ENCODE measurements around the gene ERVH48-1. TPM values are rescaled to one million over a fixed set of nuclear protein-coding genes. Genes with fewer than 3 reads are reported as not detected.
A peak's percentile ranks its signal among the peaks of the same experiment; 100 is the strongest.
"Not testable (repeated sequence)": the region's sequence is repeated elsewhere in the genome, so short reads cannot be mapped to it uniquely, and the experiment has no call there.

Gene ERVH48-1
- total RNA-seq, 1 experiment from 2014 or later, result not detected

- not testable (repeated sequence) for H3K27me3 ChIP-seq (replicated peaks); H3K9me3 ChIP-seq (replicated peaks); H3K27ac ChIP-seq; H3K36me3 ChIP-seq; DNase-seq (ENCODE audit: low read depth in 1 of 2, low spot score in 2 of 2); H3K4me1 ChIP-seq (replicated peaks); H3K4me3 ChIP-seq
These were observed 32.7 kb upstream of the ERVH48-1 start for GRCh38 chr21:42958122-42958521.

DNA sequence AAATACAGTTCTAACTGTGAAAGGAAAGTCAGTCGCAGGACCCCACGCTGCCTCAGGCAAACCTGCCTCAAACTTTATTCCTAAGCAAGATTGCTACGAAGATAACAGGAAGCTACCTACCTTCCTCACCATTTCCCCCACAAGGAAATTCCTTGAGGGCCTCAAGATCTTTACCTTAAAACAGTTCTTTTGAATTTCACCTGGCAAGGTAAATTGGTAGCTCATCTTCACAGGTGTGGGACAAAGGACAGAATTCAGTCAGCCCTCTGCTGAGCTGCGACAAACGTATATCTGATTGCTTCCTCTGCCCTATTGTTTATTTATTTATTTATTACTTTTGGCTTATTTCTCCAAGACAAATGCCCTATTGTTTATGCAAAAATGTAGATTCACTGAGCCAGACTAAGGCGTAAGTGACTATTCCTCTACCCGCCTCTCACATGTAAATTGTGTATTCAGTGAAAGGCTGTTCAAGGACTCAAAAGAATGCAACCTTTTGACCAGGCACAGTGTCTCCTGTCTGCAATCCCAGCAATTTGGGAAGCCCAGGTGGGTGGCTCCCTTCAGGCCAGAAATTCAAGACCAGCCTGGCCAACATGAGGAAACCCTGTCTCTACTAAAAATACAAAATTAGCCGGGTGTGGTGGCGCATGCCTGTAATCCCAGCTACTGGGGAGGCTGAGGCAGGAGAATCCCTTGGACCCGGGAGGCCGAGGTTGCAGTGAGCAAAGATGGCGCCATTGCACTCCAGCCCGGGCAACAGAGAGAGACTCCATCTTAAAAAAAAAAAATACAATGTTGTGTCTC lies 31.6 kb upstream of the ERVH48-1 start:
- Histone ChIP-seq H3K27ac (no peak overlapping the region), H3K4me3 (no peak overlapping the region), H3K36me3 (no peaks in the 10 kb centered on the region), H3K9me3 (replicated peaks) (no peaks in the 10 kb centered on the region), H3K4me1 (replicated peaks) (no peaks in the 10 kb centered on the region), H3K27me3 (replicated peaks) (no peaks in the 10 kb centered on the region)
- no peak for DNase-seq (ENCODE audit: low read depth in 1 of 2, low spot score in 2 of 2)

DNA sequence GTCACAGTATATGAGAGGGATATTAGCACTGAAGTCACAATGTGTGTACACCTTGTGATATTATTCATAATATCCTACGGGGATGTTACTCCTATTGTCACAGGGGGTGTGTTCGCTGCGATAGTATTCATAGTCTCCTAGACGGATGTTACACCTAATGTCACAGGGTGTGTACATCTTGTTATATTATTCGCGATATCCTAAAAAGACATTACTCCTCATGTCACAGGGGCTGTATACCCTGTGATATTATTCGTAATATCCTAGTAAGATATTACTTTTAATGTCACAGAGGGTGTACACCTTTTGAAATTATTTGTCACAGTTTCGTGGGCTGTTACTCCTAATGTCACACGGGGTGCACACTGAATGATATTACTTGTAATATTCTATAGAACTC lies 25.8 kb upstream of the ERVH48-1 start:
- not testable (repeated sequence) for H3K4me1 ChIP-seq (replicated peaks); H3K27ac ChIP-seq; H3K4me3 ChIP-seq; H3K27me3 ChIP-seq (replicated peaks); DNase-seq (ENCODE audit: low read depth in 1 of 2, low spot score in 2 of 2); H3K9me3 ChIP-seq (replicated peaks); H3K36me3 ChIP-seq

DNA sequence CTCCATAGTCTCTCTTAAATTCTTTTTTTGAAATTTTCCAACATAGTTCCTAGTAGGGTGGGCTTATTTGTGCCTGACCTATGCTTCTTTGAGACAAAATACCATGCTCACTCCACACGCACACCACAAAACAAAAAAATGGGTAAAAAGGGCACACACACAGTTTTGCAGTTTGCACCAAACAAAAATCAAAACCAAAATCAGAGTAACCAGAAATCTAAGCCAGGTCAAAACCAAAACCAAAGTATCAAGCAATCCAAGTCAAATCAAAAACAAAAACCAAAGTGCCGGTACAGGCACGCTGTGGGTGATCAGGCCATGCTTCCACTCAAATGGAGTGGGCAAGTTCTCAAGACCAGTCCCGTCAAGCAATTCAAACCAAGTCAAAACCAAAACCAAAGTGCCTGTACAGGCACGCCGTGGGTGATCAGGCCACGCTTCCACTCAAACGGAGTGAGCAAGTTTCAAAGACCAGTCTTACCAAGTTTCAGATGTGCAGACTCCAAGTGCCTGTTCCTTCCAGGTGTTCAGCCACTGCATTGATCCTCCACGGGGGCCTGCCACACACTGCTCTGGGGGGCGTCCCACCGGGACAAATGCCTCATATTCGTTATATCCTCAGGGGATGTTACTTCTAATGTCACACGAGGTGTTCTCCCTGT lies 23.8 kb upstream of the ERVH48-1 start:
- H3K4me1 ChIP-seq (replicated peaks); H3K9me3 ChIP-seq (replicated peaks); H3K27me3 ChIP-seq (replicated peaks); DNase-seq (ENCODE audit: low read depth in 1 of 2, low spot score in 2 of 2); H3K4me3 ChIP-seq; H3K27ac ChIP-seq; H3K36me3 ChIP-seq: not testable (repeated sequence)

DNA sequence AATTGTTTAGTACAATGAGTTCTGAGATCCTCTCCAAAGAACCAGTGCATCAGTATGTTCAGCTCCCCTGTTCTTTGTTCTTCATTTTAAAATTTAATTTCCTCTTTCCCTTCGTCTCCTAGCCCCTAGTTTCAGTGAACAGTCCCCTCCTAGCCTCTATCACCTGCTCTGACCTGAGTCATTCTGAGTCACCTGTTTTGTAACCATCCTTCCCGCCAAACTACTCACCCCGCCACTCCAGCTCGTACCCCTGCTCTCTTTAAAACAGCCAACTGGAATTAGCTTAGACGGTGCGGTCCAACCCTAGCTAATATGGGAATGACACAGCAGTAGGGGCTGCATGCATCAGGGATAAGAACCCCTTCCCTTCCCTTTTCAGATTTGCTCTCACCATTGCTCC lies 16.8 kb upstream of the ERVH48-1 start:
- Histone ChIP-seq H3K4me1 (replicated peaks) (no peaks in the 10 kb centered on the region; the same call in 1 of the 2 replicates), H3K4me3 (no peak overlapping the region), H3K36me3 (no peaks in the 10 kb centered on the region), H3K9me3 (replicated peaks) (no peaks in the 10 kb centered on the region), H3K27ac (no peak overlapping the region), H3K27me3 (replicated peaks) (no peaks in the 10 kb centered on the region)
- DNase-seq (ENCODE audit: low read depth in 1 of 2, low spot score in 2 of 2), result no peak

DNA sequence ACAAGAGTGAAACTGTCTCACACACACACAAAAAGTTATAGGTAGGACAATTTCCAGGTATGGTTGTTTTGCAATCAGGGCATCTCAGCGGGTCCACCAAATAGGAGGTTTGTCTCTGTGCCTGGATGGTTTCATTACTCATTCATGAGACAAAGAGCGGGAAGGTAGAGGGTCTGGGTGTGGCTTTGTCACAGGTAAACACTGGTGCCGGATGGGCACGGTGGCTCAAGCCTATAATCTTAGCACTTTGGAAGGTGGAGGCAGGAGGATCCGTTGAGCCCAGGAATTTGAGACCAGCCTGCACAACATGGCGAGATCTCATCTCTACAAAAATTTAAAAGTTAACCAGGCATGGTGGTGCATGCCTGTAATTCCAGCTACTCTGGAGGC lies 16.3 kb upstream of the ERVH48-1 start:
- H3K9me3 ChIP-seq (replicated peaks), result no peaks in the 10 kb centered on the region
- no peaks in the 10 kb centered on the region for H3K36me3 ChIP-seq

GRCh38 chr21:42939582-42940413 lies 14.4 kb upstream of the ERVH48-1 start:
- H3K4me3 ChIP-seq, result no peak overlapping the region
- H3K27me3 ChIP-seq (replicated peaks), result no peaks in the 10 kb centered on the region
- H3K36me3 ChIP-seq, result no peaks in the 10 kb centered on the region
- peak; percentile 49 to 54 for DNase-seq (ENCODE audit: low read depth in 1 of 2, low spot score in 2 of 2)
- H3K9me3 ChIP-seq (replicated peaks), result no peaks in the 10 kb centered on the region
- no peak overlapping the region for H3K27ac ChIP-seq
- no peaks in the 10 kb centered on the region; the same call in 1 of the 2 replicates for H3K4me1 ChIP-seq (replicated peaks)

More for the DNA sequence above, 16.3 kb upstream of the ERVH48-1 start:
- no peak overlapping the region for H3K27ac ChIP-seq
- H3K4me1 ChIP-seq (replicated peaks), result no peaks in the 10 kb centered on the region; the same call in 1 of the 2 replicates
- H3K4me3 ChIP-seq, result no peak overlapping the region
- no peaks in the 10 kb centered on the region for H3K27me3 ChIP-seq (replicated peaks)
- DNase-seq (ENCODE audit: low read depth in 1 of 2, low spot score in 2 of 2), result no peak

- H3K4me3 ChIP-seq; DNase-seq (ENCODE audit: low read depth in 1 of 2, low spot score in 2 of 2); H3K36me3 ChIP-seq; H3K27ac ChIP-seq; H3K27me3 ChIP-seq (replicated peaks); H3K9me3 ChIP-seq (replicated peaks); H3K4me1 ChIP-seq (replicated peaks): not testable (repeated sequence)
These were observed 13.2 kb upstream of the ERVH48-1 start for GRCh38 chr21:42938606-42938995.

- Histone ChIP-seq H3K4me3 (no peak overlapping the region), H3K27me3 (replicated peaks) (no peaks in the 10 kb centered on the region), H3K36me3 (no peaks in the 10 kb centered on the region), H3K9me3 (replicated peaks) (no peaks in the 10 kb centered on the region), H3K4me1 (replicated peaks) (no peaks in the 10 kb centered on the region; the same call in 1 of the 2 replicates), H3K27ac (no peak overlapping the region)
- DNase-seq (ENCODE audit: low read depth in 1 of 2, low spot score in 2 of 2), result no peak
These were observed 12.7 kb upstream of the ERVH48-1 start for GRCh38 chr21:42937960-42938605.

DNA sequence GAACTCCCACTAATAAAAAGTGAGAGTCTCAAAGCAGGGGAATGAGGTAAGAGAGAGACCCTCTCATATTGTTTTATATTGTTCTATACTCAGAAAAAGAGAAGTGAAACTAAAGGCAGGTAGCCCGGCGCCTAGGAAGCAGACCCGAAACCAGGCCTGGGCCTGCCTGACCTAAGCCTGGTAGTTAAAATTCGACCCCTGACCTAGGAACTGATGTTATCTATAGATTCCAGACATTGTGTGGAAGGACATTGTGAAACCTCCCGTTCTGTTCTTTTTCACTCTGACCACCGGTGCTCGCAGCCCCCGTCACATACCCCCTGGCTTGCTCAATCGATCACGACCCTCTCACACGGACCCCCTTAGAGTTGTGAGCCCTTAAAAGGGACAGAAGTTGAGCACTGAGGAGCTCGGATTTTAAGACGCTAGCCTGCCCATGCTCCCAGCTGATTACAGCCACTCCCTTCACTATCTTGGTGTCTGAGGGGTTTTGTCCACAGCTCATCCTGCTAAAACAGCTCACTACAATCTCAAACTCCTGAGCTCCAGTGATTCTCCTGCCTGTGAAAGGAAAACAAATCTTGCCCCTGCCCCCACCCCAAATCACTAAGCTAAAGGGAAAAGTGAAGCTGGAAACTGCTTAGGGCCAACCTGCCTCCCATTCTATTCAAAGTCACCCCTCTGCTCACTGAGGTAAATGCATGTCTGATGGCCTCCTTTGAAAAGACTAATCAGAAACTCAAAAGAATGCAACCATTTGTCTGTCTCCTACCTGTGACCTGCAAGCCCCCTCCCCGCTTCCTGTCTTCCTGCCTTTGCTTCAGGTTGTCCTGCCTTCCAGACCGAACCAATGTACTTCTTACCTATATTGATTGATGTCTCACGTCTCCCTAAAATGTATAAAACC lies 11.9 kb upstream of the ERVH48-1 start:
- not testable (repeated sequence) for H3K9me3 ChIP-seq (replicated peaks); DNase-seq (ENCODE audit: low read depth in 1 of 2, low spot score in 2 of 2); H3K36me3 ChIP-seq

DNA sequence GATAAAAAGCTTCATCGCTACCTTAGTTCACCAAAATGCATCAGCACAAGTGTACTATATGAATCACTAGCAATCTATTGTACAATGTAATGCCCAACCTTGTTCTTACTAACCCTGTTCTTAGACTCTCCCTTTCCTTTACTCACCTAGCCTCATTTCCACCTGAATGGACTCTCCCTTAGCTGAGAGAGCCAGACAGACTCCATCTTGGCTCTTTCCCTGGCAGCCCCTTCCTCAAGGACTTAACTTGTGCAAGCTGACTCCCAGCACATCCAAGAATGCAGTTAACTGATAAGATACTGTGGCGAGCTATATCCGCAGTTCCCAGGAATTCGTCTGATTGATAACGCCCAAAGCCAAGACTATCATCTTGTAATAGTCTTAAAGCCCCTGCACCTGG lies 10.9 kb upstream of the ERVH48-1 start:
- not testable (repeated sequence) for H3K27me3 ChIP-seq (replicated peaks); DNase-seq (ENCODE audit: low read depth in 1 of 2, low spot score in 2 of 2); H3K4me1 ChIP-seq (replicated peaks); H3K9me3 ChIP-seq (replicated peaks); H3K27ac ChIP-seq; H3K36me3 ChIP-seq; H3K4me3 ChIP-seq

More for the DNA sequence above, 11.9 kb upstream of the ERVH48-1 start:
- H3K27ac ChIP-seq; H3K4me3 ChIP-seq; H3K27me3 ChIP-seq (replicated peaks); H3K4me1 ChIP-seq (replicated peaks): not testable (repeated sequence)

DNA sequence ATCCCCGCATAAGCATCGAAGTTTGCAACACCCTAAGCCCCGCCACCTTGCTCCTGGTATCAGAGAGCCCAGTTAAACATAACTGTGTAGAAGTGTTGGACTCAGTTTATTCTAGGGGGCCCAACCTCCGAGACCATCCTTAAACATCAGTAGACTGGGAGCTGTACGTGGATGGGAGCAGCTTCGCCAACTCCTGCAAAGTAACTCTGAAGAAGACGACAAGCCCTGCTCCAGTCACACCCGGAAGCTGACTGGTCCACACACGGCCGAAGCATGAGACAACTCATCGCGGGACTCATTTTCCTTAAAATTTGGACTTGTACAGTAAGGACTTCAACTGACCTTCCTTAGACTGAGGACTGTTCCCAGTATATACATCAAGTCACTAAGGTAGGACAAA lies 8.5 kb upstream of the ERVH48-1 start:
- not testable (repeated sequence) for H3K27me3 ChIP-seq (replicated peaks); H3K9me3 ChIP-seq (replicated peaks); H3K27ac ChIP-seq; H3K4me1 ChIP-seq (replicated peaks); DNase-seq (ENCODE audit: low read depth in 1 of 2, low spot score in 2 of 2); H3K36me3 ChIP-seq; H3K4me3 ChIP-seq
